Spleen (tissue), 7 donors: ENCODE measurements around the gene RAB5B.

Experiments used
- CTCF ChIP-seq, 11 experiments: fragments of 200-600 bp in 7 of 11; fragments of 450-650 bp in 4 of 11; sonication (generic) in 4 of 11; IDR thresholded peaks in 8 of 11; conservative IDR thresholded peaks in 3 of 11; 1 replicate in 7 of 11; 2 replicates in 4 of 11; pipeline versions ENCODE4 v1.4.0 to v1.8.0; 2016 to 2021; ENCODE audit warnings: antibody characterized with exemption in 11 of 11, inconsistent platforms in 4 of 11, mild to moderate bottlenecking in 1 of 11
- POLR2A ChIP-seq, 3 donors: fragments of 450-650 bp; IDR thresholded peaks; one replicate each; pipeline ENCODE4 v1.5.1; 2017; ENCODE audit warnings: antibody characterized with exemption in 3 of 3, mild to moderate bottlenecking in 1 of 3
- POLR2AphosphoS5 ChIP-seq, 3 donors: sonication (generic); formaldehyde crosslinking; IDR thresholded peaks; one replicate each; pipeline ENCODE4 v1.5.1; 2017; ENCODE audit warnings: antibody characterized with exemption in 3 of 3
- donor health status: DM: no; HTN: no; CAD: no; lungs with moderate emphysema.
- donor health status: DM: no; HTN: no; CAD: no.
- donor health status: DM: no; HTN: no; CAD: no.

GRCh38 chr12:55925870-55926737 is 47.8 kb upstream of the RAB5B start:
- no peak for TF ChIP-seq CTCF (IDR thresholded peaks at IDR 0.05 in 8 of 11, conservative IDR thresholded peaks at IDR 0.05 in 3 of 11)
- TF ChIP-seq POLR2AphosphoS5 (IDR thresholded peaks at IDR 0.05), result no peak
- no peak for TF ChIP-seq POLR2A (IDR thresholded peaks at IDR 0.05)
